ENCODE results near the gene CUX1. TPM values are rescaled to one million over a fixed set of nuclear protein-coding genes. Genes with fewer than 3 reads are reported as not detected.

Gene CUX1
- total and polyA plus RNA-seq, 2 of the 13 experiments (the other 11 are each of a cell fraction or from before 2014, with no cell fraction given) = 13.7 to 14.9 TPM

DNA sequence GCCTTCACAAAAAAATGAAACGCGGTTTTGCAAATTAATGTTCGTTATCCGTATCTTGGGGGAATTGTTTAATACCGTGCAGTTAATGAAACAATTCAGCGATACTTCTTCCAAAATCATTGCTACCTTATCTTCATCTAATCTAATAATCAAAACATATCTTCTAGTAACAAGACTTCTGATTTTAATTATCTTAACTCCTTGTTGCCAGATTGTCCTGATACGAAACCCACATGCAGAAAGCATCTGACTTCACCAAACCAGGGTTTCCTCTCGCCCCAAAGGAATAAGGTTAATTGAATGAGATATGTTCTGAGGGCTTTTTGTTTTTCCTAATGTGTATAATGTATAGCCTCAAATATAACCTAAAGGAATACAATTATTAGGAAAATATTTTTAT lies 364.1 kb downstream of the CUX1 start:
- no peaks in the 10 kb centered on the region for H3K27me3 ChIP-seq (ENCODE audit: control insufficient read depth in 1 of 2, insufficient read depth in 2 of 2, low read length in 2 of 2)
- no peaks in the 10 kb centered on the region for H4K20me1 ChIP-seq (ENCODE audit: insufficient read depth, low read length)
- H3K79me2 ChIP-seq (ENCODE audit: insufficient read depth, low read length) = no peaks in the 10 kb centered on the region
- H3K9me3 ChIP-seq (ENCODE audit: low read length) = no peaks in the 10 kb centered on the region
- in situ Hi-C loops (cut with HindIII; ENCODE audit: extremely low pct_ligation_motif_present, low pct_unique_long_range_greater_than_20kb) = no loop called here
- TF ChIP-seq, protein P1, sequence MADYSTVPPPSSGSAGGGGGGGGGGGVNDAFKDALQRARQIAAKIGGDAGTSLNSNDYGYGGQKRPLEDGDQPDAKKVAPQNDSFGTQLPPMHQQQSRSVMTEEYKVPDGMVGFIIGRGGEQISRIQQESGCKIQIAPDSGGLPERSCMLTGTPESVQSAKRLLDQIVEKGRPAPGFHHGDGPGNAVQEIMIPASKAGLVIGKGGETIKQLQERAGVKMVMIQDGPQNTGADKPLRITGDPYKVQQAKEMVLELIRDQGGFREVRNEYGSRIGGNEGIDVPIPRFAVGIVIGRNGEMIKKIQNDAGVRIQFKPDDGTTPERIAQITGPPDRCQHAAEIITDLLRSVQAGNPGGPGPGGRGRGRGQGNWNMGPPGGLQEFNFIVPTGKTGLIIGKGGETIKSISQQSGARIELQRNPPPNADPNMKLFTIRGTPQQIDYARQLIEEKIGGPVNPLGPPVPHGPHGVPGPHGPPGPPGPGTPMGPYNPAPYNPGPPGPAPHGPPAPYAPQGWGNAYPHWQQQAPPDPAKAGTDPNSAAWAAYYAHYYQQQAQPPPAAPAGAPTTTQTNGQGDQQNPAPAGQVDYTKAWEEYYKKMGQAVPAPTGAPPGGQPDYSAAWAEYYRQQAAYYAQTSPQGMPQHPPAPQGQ (CRISPR knock-in tag; IDR thresholded peaks at IDR 0.05; ENCODE audit: borderline replicate concordance) = no peak
- FAIRE-seq = no peak
- no peak overlapping the region for H2AFZ ChIP-seq (ENCODE audit: low read length)
- no peaks in the 10 kb centered on the region for H3K4me1 ChIP-seq (ENCODE audit: insufficient read depth, low read length)
- no peak overlapping the region for H3K27ac ChIP-seq (ENCODE audit: extremely low read length, insufficient read depth, low read length)
- H3K9ac ChIP-seq (ENCODE audit: insufficient read depth, low read depth, low read length) = no peak overlapping the region
- WGBS (ENCODE audit: low lambda C conversion rate) = 97% methylated on average over 8 of the region's 8 CpGs
- DNase-seq (ENCODE audit: low spot score) = no peak
- H3K36me3 ChIP-seq (replicated peaks in 1 of 2; ENCODE audit: control insufficient read depth in 1 of 2, insufficient read depth in 2 of 2, low read length in 2 of 2) = peaks cover 12 to 49% of the 10 kb centered on the region in 2 experiments; a peak in 4 of 5 replicates
- H3K4me2 ChIP-seq (ENCODE audit: low read depth, low read length) = no peak overlapping the region
- POLR2A ChIA-PET = no interaction called here
- BruUV-seq (replicated peaks) = no TSS peak
- CTCF ChIA-PET (ENCODE audit: low intra/inter-chr PET ratio, low total read pairs) = no interaction called here
- no peak for ATAC-seq
- H3K4me3 ChIP-seq (replicated peaks in 1 of 3; ENCODE audit: insufficient read depth in 1 of 3, low read depth in 2 of 3, low read length in 3 of 3) = no peak overlapping the region
- intact Hi-C loops (cut with micrococcal nuclease; ENCODE audit: unreplicated experiment) = no loop called here

DNA sequence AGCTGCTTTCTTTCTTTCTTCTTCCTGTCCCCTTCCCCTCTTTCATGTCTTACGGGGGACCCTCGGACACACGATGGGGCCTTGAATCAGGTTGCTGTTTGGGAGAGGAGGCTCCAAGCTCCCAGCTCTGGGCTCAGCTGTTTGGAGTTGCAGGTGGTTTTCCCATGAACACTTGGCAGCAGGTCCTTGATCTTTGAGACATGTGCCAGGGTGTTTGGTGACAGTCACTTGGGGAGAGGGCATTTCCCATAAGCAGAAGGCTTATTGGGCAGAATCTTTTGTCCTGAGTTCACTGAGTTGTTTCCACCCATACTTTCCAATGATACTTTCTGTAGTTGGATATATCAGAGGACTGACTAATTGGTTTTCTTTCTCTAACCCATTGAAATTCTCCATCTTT lies 364.6 kb downstream of the CUX1 start:
- FAIRE-seq (no peak), DNase-seq (ENCODE audit: low spot score) (no peak), ATAC-seq (no peak)
- no peak overlapping the region for H3K9ac ChIP-seq (ENCODE audit: insufficient read depth, low read depth, low read length)
- no peak overlapping the region for H3K4me3 ChIP-seq (replicated peaks in 1 of 3; ENCODE audit: insufficient read depth in 1 of 3, low read depth in 2 of 3, low read length in 3 of 3)
- H3K36me3 ChIP-seq (replicated peaks in 1 of 2; ENCODE audit: control insufficient read depth in 1 of 2, insufficient read depth in 2 of 2, low read length in 2 of 2) = peaks cover 13 to 49% of the 10 kb centered on the region in 2 experiments; a peak in 4 of 5 replicates
- TF ChIP-seq SNAPC2 (CRISPR knock-in tag; IDR thresholded peaks at IDR 0.05) (no peak), ZNF30 (CRISPR knock-in tag; IDR thresholded peaks at IDR 0.05) (no peak)
- no peak overlapping the region for H3K27ac ChIP-seq (ENCODE audit: extremely low read length, insufficient read depth, low read length)
- in situ Hi-C loops (cut with HindIII; ENCODE audit: extremely low pct_ligation_motif_present, low pct_unique_long_range_greater_than_20kb) = no loop called here
- no peaks in the 10 kb centered on the region for H3K4me1 ChIP-seq (ENCODE audit: insufficient read depth, low read length)
- no peaks in the 10 kb centered on the region for H3K9me3 ChIP-seq (ENCODE audit: low read length)
- CTCF ChIA-PET (ENCODE audit: low intra/inter-chr PET ratio, low total read pairs) = no interaction called here
- H3K27me3 ChIP-seq (ENCODE audit: control insufficient read depth in 1 of 2, insufficient read depth in 2 of 2, low read length in 2 of 2) = no peaks in the 10 kb centered on the region
- no peak overlapping the region for H2AFZ ChIP-seq (ENCODE audit: low read length)
- WGBS (ENCODE audit: low lambda C conversion rate) = 74% methylated on average over 3 of the region's 3 CpGs
- no peaks in the 10 kb centered on the region for H3K79me2 ChIP-seq (ENCODE audit: insufficient read depth, low read length)
- no peaks in the 10 kb centered on the region for H4K20me1 ChIP-seq (ENCODE audit: insufficient read depth, low read length)
- H3K4me2 ChIP-seq (ENCODE audit: low read depth, low read length) = no peak overlapping the region
- intact Hi-C loops (cut with micrococcal nuclease; ENCODE audit: unreplicated experiment) = no loop called here
- POLR2A ChIA-PET = no interaction called here
- BruUV-seq (replicated peaks) = no TSS peak
